ENCODE results near the gene RNU5B-1.

RNU5B-1 gene

DNA sequence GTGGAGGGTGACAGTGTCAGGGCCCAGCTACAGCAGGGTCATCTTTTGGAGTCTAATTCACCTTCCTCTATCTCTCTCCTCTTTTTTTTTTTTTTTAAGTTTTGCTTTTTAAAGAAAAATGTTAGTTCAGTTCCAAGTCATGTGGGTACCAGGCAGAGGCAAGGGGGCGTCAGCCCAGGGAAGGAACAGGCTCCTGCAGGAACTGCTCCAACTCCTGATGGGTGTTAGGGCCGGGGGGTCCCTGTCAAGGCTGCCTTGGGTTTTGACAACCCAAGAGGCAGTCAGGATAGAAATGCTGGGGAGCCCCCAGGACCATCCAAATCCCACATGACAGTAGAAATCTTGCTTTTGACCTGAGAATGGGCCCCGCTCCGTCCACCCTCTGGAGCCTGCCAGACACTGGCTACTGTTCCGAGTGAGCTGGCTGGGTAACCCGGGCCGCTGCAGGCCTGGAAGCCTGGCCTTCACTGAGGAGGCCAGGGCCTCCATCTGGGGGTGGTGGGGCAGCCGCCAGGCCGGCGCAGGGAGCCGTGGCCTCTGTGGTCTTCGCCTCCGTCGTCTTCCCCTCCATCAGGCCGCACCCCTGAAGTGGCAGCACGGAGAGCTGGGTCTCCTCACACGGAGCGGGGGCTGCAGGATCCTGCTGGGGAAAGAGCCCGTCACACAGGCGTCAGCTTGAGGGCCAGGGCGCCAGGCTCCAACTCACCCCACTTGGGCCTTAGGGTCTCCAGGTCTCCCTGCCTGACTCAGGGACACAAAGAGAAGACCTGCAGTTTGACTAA lies 24.2 kb downstream of the RNU5B-1 start:
- DNase-seq (ENCODE audit: low spot score) = peak; percentile 4

DNA sequence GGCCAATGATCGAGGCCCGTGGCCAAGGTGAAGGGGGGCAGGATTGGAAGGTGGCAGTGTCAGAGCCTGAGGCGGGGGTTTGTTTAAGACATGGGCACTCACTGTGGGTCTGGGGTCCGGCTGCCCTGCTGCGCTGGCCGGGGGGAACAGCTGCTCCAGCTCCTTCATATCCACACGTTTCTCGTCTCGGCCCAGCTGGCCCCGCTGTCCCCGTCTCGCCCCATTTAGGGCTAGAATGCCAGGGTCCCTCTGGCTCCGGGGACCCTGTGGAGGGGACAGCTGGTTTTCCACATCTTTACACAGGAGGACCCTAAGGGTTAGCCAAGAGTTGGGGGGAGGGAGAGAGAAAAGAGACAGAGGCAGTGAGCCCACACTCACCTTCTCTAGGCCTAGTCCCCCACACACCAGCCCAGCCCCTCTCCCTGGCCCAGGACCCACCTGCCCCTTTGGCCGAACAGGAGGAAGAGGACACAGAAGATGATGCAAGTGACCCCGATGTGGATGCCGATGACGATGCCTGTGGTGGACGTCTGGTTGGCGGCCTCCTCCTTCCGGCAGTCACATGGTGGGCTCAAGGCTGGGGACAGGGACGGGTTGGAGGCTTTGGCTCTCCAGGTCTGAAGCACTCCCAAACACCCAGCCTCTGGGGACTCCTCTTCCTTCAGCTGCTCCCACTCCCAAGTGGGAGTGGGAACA lies 25.0 kb downstream of the RNU5B-1 start:
- peak; percentile 5 for DNase-seq (ENCODE audit: low spot score)

DNA sequence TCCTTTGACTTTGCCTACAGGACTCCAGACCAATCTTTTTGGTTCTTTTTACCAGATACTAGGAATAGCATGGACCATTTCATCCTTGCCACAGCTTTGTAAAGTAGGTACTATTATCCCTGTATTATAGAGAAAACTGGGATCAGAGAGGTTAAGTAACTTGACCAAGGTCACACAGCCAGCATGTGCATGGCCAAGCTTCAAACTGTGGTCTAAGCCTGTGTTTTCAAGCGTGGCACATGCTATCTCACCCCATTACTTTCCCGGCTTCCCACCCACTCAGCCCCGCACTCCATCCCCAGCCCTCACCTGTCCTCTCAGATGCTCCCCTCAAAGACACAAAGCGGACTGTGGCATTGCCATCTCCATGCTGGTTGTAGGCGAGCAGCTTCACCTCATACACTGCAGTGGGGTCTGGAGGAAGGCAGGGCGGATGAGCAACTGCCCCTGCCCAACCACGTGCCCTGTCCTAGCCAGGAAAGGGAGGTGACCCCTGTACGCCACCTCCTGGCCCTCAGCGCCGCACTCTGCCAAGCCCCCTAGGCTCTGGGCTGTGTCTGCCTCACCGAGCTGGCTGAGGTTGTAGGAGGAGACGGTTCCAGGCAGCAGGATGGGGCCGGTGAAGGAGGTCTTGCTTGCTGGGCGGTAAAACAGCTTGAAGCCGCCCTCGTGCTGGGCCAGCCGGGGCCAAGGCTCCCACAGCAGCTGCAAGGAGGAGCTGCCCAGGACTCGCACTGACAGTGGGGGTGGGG lies 25.7 kb downstream of the RNU5B-1 start:
- DNase-seq (ENCODE audit: low spot score) = peak; percentile 3

DNA sequence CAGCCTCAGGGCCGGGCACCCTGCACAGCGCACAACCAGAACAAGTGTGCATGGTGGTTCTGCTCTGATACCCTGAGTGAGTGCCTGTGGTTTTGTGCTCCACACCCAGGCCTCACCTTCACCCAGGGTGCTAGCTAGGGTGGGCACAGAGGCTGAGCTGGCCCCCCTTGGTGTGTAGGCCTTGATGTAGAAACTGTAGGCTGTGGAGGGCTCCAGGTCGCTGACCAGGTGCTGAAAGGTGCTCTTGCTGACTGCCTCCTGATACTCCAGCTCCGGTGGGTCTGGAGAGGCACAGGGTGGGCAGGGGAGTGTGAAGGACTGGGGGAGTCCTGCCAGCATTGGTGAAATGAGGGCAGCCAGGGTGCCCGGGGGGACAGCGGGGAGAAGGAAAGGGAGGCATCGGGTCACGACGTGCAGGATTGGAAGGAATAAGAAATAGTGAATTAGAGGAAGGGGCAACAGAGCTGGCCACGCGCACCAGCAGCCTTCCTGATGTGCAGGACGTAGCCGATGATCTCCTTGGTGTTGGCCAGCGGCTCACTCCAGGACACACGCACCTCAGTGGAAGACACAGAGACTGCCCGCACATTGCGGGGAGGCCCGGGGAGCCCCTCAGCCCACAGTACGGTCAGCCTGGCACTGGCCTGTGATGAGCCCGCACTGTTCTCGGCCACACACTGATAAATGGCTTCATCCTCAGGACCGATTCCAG lies 26.6 kb downstream of the RNU5B-1 start:
- peak; percentile 17 for DNase-seq (ENCODE audit: low spot score)

DNA sequence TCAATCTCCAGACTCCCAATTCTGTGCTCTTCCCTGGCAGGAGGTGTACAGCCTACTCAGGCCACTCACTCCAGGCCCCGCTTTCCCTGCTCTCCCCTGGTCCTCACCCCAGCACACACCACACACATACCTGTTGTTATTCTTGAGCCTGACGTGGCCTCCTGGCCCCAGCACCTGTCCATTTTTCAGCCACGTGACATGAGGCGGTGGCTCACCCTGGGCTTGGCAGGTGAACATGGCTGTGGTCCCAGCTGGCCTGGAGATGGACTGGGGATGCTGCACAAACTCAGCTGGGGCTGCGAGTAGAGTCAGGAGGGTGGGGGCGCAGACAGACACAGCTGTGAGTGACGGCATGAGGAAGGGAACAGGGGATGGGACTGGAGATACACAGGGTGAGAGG lies 27.3 kb downstream of the RNU5B-1 start:
- DNase-seq (ENCODE audit: low spot score) = no peak

DNA sequence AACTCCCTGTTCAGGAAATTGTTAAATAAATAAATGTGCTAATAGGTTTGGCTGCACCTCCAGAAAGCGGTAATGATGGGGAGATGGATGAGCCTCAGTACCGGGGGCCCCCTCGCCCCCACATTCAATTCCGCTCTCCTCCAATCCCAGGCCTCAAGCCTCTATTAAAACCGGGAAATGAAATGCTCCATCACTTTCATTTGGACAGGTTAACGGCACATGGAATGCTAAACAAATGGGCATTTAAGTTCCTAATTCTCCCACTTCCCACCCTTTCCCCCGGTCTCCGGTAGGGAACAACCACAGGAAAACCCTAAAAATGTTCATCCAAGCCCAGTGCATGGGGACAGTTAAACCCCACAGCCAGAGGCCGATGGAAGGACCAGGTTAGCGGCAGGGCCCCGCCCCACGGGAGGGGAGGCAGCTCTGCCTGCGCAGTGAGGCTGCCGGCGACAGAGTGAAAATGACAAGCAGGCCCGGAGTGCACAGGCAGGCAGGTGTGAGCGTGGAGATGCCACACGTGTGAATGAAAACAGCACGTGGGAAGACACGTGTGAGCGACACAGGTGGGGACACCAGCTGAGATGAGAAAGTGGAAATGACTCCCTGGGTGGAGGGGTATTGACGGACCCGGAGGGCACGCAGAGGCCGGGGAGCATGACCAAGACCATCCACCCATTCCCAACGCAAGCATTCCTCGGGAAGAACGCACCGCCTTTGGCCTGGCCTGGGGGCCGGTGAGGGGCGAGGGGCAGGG lies 28.1 kb downstream of the RNU5B-1 start:
- no peak for DNase-seq (ENCODE audit: low spot score)

DNA sequence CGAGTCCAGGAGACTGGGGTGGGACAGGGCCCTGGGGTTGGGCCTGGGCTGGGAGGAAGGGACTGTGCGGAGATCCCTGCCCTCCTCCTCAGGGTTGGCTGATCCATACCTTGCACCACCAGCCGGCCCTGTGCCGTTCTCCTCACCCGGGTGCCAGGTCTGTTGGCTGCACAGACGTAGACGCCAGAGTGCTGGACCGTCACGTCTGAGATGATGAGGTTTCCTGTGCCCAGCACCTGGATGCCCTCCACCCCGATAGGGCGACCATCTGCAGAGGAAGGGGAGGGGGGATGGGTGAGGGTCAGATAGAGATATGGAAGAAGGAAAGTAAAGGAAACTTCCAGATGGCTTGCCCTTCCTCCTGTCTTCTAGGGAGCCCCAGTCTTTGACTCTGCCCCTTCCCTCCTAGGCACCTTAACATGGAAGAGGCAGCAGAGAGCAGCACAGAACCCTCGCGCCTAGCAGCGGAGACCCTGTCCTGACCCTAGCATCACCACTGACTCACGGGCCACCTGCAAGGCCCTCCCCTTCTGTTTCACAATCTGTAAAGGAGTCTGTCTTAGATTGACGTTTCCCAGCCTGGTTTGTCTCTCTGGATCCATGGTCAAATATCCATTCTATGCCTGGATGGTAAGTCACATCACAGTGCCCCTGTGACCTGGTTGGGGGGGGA lies 28.8 kb downstream of the RNU5B-1 start:
- no peak for DNase-seq (ENCODE audit: low spot score)

DNA sequence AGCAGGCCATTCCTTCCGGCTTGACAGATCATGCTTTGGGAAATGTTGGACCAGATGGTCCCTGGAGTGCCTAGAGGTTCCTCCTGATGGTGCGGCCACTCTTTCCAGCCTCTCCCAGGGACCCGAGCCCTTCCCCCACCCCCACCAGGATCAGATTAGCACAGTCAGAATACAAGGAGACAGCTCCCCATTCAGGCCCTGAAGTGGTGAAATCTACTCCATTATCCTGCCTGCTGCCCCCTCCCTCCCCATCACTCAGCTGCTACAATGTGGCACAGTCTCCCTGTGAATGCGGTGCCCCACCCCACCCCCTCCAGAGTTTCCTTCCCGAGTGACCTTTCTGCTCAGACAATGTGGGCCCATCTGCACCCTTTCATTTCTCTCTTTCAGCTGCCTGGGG lies 29.4 kb downstream of the RNU5B-1 start:
- DNase-seq (ENCODE audit: low spot score) = no peak

DNA sequence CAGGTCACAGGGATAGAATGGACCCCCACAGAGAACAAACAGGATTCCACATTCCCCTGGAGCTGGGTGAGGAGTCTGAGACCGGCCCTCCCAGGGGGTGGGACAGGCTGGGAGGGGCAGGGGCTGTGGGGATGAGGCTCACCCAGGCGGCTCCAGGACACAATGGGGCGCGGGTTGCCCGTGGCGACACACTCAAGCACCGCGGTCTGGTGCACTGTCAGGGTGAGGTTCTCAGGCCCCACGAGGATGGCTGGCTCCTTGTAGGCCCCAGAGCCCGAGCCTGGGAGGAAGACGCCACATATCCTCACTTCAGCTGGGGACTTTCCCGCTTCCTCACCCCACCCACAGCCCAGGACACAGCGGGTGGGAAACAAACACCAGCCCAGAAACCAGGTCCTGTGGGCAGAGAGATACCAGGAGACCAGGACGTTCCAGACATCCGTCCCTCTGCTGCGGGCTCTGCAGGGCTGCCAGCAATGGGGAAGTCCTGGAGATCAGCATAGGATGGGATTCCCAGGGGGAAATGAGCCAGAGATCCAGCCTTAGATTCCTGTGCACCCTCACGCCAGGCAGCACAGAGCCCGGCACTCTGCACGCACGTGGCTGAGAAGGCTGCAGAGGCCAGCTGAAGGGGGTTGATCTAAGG lies 30.2 kb downstream of the RNU5B-1 start:
- no peak for DNase-seq (ENCODE audit: low spot score)

DNA sequence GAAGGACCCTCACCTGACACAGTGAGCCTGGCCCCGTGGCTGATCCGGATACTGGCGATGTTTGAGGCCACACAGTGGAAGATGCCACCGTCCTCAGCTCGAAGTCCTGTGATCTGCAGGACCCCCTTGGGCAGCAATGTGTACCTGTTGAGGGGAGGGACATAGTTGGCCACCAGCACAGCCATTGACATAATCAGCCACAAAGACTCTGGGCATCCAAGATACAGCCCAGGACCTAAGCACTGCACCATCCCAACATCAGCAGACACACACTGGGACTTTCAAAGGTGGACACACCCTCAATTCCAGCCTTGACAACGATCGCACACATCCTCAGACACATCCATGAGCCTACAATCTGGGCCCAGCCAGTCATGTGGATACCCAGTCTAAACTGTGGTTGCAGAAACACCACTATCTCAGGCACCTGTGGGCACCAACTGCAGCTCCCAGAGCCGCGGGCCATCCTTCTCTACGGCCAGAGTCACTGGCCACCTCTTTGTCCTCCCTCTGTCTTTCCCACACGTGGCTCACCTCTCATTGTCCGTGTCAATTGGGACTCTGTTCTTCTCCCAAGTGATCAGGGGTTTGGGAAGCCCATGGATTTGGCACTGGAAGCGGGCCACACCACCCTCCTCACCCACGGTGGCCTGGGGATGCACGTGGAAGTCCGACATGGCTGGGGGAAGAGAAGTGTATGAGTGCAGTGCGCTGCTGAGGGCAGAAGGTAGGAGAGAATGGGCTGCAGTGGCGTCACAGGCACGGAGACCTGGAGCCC lies 31.0 kb downstream of the RNU5B-1 start:
- DNase-seq (ENCODE audit: low spot score) = no peak

DNA sequence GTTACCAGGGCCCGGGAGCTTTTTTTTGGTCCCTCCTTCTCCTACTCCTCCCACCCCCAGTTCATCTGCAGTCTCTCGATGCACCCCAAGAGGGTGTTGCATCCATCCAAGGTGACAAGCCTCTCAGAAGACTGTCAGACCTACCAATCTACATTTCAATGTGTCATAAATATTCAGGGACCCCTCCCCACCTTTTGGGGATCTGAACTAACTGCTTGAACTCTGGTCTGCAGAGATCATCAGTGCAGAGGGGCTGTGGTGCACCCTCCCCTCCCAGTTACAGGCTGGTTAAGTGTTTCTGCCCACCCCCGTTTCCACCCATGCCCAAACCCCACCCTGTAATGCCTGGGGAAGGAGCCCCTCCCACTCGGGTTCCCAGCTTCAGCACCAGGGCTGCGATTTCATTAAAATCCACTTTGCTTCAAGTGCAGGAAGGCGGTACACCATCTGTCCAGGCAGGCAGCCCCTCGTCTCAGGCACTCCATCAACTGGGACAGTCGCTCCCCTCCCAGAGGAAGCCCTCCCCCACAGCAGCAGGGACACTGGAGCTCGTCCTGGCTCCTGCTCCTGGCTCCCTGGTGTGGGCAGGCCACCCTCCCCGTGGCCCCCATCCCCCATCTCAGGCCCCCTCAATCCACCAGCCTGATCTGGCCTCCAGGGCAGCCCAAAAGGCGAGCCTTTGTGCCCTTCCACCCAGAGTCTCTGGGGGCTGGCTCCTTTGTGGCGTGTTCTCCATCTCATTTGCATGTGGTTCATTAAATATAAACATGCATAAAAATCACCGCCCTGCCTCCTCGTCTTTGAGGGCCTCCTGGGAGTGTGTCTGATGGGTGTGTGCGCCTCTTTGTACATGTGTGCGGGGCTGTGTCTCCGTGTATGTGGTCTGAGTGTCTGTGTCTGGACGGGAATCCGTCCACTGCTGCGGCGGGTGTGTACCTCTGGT lies 32.3 kb downstream of the RNU5B-1 start:
- no peak for DNase-seq (ENCODE audit: low spot score)

DNA sequence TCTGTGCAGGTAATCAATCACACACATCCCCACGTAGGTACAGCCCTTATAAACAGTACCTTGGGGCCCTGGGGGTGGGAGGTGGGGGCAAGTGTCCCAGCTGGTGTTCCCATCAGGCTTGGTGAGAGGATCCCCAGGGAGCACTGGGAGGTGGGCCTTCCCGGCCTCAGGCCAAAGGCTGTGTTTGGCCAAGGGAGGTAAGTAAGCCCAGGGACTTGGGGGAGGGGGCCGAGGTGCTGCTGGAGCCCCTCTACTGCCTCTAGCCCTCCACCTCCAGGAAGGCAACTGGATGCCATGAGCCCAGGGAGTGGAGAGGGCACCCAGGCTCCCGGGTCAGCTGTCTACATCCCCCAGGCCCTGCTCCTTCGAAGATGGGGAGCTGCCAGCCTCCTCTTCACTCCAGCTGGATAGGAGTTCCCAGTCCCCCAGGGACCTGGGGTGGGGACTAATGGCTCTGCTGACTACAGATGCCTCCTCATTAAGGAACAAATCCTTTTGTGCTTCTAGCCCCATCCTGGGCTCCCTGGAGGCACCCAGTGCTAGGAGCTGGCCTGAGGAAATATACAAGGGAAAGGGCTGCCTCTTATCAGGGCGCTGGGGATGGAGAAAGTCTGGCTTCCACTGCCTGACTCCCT lies 33.1 kb downstream of the RNU5B-1 start:
- DNase-seq (ENCODE audit: low spot score) = no peak

DNA sequence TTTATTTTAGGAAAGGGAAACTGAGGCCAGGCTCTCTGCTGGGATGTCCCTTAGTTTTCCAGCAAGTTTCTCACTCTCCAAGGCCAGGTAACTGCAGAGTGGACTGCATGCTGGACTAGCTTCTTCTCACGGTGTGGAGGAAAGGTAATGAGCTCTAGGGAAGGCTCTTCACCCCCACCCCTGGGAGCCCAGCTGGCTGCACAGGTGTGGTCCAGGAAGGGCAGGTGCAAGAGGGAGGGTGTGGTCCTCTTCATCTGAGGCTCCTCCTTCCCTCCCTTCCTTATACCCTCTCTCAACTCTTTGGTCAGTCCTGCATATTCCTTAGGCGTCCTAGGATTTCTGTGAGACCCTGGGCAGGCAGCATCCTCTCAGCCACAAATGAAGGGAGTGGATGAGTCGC lies 33.9 kb downstream of the RNU5B-1 start:
- DNase-seq (ENCODE audit: low spot score) = no peak

DNA sequence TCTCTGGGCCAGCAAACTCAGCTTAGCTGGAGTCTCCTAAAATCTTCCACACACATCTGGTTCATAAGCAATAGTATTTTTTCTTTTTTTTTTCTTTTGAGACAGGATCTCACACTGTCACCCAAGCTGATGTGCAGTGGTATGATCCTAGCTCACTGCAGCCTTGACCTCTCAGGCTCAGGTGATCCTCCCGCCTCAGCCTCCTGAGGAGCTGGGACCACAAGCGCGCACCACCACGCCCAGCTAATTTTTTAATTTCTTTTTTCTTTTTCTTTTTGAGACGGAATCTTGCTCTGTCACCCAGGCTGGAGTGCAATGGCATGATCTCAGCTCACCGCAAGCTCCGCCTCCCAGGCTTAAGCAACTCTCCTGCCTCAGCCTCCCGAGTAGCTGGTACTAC lies 34.3 kb downstream of the RNU5B-1 start:
- DNase-seq (ENCODE audit: low spot score) = no peak

DNA sequence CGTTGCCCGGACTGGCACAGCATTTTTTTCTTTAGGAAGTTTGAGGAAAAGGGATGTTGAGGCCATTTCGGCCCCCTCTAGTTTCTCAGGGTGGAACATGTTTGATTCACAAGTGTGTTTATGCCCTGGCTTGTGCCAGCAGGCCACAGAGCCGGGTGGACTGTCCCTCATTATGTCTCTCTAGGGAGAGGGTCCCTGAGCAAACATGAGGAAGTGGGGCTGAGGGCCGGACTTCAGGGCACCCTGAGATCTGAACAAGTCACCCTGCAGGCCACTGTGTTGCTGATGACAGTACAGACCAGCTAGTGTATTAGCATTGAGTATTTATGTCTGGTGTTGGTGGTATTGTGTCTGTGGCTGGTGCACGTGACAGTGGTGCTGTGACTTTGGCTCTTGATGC lies 34.9 kb downstream of the RNU5B-1 start:
- DNase-seq (ENCODE audit: low spot score) = no peak

DNA sequence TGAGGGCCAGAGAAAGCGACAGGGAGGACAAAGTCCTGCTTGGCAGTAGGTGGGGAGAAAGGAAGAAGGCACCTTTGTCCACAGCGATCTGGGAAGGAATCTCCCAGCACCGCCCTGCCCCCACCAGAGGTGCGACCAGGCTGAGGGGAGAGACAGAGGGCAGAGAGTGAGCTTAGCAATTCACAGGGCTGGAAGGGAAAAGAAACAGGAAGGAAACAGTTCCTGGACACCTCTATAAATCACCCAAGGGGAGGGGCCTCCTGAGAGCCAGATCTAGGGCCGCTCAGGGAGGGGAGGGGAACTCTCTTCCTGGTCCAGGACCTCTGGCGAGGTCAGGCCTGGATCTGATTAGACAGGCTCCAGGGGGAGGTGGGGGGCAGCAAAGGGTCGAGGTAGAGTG lies 35.4 kb downstream of the RNU5B-1 start:
- DNase-seq (ENCODE audit: low spot score) = no peak

DNA sequence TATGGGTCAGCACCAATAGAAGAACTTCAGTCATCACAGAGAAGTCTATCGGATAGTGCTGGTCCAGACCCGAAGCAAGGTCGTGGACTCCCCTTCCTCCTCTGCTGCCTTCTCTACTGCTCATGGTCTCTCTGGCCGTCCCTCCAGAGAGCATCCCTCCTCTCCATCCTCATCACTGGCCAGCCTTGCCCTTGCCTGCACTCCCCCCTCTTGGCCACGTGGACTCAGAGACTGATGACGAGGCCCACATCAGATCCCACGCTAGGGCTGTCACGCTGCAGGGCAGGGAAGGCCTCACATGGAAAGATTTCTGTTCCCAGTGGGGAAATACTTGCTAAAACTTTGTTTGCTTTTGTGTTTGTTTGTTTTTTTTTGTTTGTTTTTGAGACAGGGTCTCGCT lies 38.0 kb downstream of the RNU5B-1 start:
- DNase-seq (ENCODE audit: low spot score) = no peak

DNA sequence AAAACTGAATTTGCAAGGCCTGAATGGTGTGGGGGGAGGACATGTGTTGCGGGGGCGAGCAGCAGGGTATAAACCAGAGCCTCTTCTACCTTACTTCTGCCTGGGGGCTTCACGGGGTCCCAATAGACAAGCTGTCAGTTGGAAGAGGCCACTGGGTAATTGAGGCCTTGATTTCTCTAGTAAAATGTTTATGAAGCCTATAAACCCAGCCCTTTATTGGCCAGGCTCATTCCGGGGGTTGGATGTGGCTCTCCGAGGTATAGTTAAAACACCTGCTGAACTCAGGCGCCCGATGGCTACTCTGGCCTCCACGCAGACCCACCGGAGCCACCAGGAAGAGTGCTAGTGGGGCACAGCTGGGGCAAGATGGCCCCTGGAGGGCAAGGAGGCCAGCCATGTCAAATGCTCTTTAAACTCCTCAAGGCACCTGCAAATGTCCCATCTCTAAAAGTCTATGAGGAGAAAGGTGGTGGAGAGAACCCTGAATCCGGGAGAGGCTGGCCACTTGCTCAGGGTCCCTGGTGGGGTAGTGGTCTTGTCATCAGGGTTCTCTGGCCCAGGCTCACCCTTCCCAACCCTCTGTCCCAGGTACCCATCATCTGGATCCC lies 39.0 kb downstream of the RNU5B-1 start:
- no peak for DNase-seq (ENCODE audit: low spot score)
